ENCODE results near the gene NCEH1.

Gene NCEH1

GRCh38 chr3:172616031-172616461 lies 94.8 kb downstream of the NCEH1 start:
- H4K20me1 ChIP-seq (ENCODE audit: control insufficient read depth, insufficient read depth, low read depth, low read length): no peaks in the 10 kb centered on the region
- no peaks in the 10 kb centered on the region for H3F3A ChIP-seq (ENCODE audit: control insufficient read depth, insufficient read depth)
- H3K4me2 ChIP-seq (ENCODE audit: low read length): no peak overlapping the region
- no peaks in the 10 kb centered on the region for H3K79me2 ChIP-seq (ENCODE audit: control insufficient read depth, low read length)
- H3K9me3 ChIP-seq (ENCODE audit: control insufficient read depth, insufficient read depth, low read length): peaks cover 20% of the 10 kb centered on the region; the same call in 1 of the 2 replicates
- H3K36me3 ChIP-seq (ENCODE audit: control insufficient read depth, low read length): no peaks in the 10 kb centered on the region
- no peaks in the 10 kb centered on the region for H3K9me2 ChIP-seq (replicated peaks; ENCODE audit: control insufficient read depth, low read length)
- H3K27ac ChIP-seq (ENCODE audit: low read depth, low read length): no peak overlapping the region
- no peak overlapping the region for H3K4me3 ChIP-seq (ENCODE audit: low read length)
- TF ChIP-seq EZH2phosphoT487 (IDR thresholded peaks at IDR 0.05; ENCODE audit: borderline replicate concordance, low read length): no peak
- TF ChIP-seq CTCF (IDR thresholded peaks at IDR 0.05; ENCODE audit: low read depth, low read length, poor library complexity, severe bottlenecking): no peak
- no peaks in the 10 kb centered on the region for H3K4me1 ChIP-seq (ENCODE audit: control insufficient read depth, low read length)
- no peaks in the 10 kb centered on the region for H3K27me3 ChIP-seq (ENCODE audit: control insufficient read depth, low read length)

- H3K27ac ChIP-seq (ENCODE audit: low read depth, low read length): no peak overlapping the region
- no peak for TF ChIP-seq CTCF (IDR thresholded peaks at IDR 0.05; ENCODE audit: low read depth, low read length, poor library complexity, severe bottlenecking)
- no peak for TF ChIP-seq EZH2phosphoT487 (IDR thresholded peaks at IDR 0.05; ENCODE audit: borderline replicate concordance, low read length)
Observed at GRCh38 chr3:172615296-172615695, 95.6 kb downstream of the NCEH1 start.

GRCh38 chr3:172614340-172615274 lies 96.3 kb downstream of the NCEH1 start:
- no peaks in the 10 kb centered on the region for H3K9me2 ChIP-seq (replicated peaks; ENCODE audit: control insufficient read depth, low read length)
- H3K4me2 ChIP-seq (ENCODE audit: low read length): no peak overlapping the region
- H3K36me3 ChIP-seq (ENCODE audit: control insufficient read depth, low read length): no peaks in the 10 kb centered on the region
- no peaks in the 10 kb centered on the region for H4K20me1 ChIP-seq (ENCODE audit: control insufficient read depth, insufficient read depth, low read depth, low read length)
- H3K4me1 ChIP-seq (ENCODE audit: control insufficient read depth, low read length): no peaks in the 10 kb centered on the region
- no peaks in the 10 kb centered on the region for H3K27me3 ChIP-seq (ENCODE audit: control insufficient read depth, low read length)
- H3K9me3 ChIP-seq (ENCODE audit: control insufficient read depth, insufficient read depth, low read length): peaks cover 20% of the 10 kb centered on the region; the same call in 1 of the 2 replicates
- H3F3A ChIP-seq (ENCODE audit: control insufficient read depth, insufficient read depth): no peaks in the 10 kb centered on the region
- no peak for TF ChIP-seq EZH2phosphoT487 (IDR thresholded peaks at IDR 0.05; ENCODE audit: borderline replicate concordance, low read length)
- TF ChIP-seq CTCF (IDR thresholded peaks at IDR 0.05; ENCODE audit: low read depth, low read length, poor library complexity, severe bottlenecking): no peak
- H3K79me2 ChIP-seq (ENCODE audit: control insufficient read depth, low read length): no peaks in the 10 kb centered on the region
- H3K4me3 ChIP-seq (ENCODE audit: low read length): no peak overlapping the region
- no peak overlapping the region for H3K27ac ChIP-seq (ENCODE audit: low read depth, low read length)

More at GRCh38 chr3:172615296-172615695, 95.6 kb downstream of the NCEH1 start:
- Histone ChIP-seq H4K20me1 (ENCODE audit: control insufficient read depth, insufficient read depth, low read depth, low read length) (no peaks in the 10 kb centered on the region), H3K9me3 (ENCODE audit: control insufficient read depth, insufficient read depth, low read length) (peaks cover 20% of the 10 kb centered on the region; the same call in 1 of the 2 replicates), H3K4me2 (ENCODE audit: low read length) (no peak overlapping the region), H3K27me3 (ENCODE audit: control insufficient read depth, low read length) (no peaks in the 10 kb centered on the region), H3K79me2 (ENCODE audit: control insufficient read depth, low read length) (no peaks in the 10 kb centered on the region), H3F3A (ENCODE audit: control insufficient read depth, insufficient read depth) (no peaks in the 10 kb centered on the region), H3K9me2 (replicated peaks; ENCODE audit: control insufficient read depth, low read length) (no peaks in the 10 kb centered on the region), H3K4me3 (ENCODE audit: low read length) (no peak overlapping the region), H3K36me3 (ENCODE audit: control insufficient read depth, low read length) (no peaks in the 10 kb centered on the region), H3K4me1 (ENCODE audit: control insufficient read depth, low read length) (no peaks in the 10 kb centered on the region)

Measured in DOHH2 (cell line).